GM19035 (cell line): ENCODE data around the gene IGSF11.
A peak's percentile ranks its signal among the peaks of the same experiment; 100 is the strongest.

Source experiments
- ATAC-seq: cut with Tn5 transposase; IDR thresholded peaks from one replicate; pipeline ENCODE4 v1.9.1; 2021; ENCODE audit not compliant: unreplicated experiment

IGSF11 gene

DNA sequence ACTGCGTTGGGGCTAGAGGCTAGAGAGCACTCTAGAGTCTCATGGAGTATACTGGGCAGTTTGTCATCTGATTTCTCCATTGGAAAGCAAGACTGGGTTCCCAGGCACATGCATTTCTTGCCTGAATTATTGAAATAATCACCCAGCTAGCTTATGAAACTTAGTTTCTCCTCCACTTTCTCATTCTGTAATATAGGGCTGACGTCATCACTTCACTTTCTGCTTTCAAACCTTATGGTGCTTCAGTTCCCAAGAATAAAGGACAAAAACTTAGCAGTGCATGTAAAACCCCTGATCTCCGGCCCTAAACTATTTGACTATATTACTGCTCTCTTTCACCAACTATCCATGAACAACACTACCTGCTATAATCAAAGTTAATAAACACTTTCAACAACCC lies 147.9 kb downstream of the IGSF11 start:
- ATAC-seq, result no peak

DNA sequence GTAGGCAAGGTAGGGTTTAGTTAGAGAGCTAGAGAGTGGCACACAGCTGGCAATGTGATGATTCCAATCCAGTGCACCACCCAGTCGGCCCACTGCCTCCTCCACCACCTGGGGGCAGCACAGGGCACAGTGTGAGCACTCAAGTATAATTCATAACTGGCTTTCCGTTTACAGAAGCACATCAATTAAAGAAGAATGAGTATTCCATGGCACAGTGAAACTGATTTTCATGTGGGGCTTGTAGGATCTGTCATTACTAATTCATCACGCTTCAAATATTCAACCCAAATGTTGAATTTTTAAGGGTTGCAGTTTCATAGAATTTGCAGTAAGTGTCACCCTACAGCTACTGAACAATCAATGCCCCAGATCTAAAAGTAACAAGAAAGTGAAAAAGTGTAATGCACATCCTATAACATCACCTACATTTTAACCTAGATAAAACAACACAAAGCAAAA lies 149.9 kb downstream of the IGSF11 start:
- ATAC-seq, result peak; percentile 75

DNA sequence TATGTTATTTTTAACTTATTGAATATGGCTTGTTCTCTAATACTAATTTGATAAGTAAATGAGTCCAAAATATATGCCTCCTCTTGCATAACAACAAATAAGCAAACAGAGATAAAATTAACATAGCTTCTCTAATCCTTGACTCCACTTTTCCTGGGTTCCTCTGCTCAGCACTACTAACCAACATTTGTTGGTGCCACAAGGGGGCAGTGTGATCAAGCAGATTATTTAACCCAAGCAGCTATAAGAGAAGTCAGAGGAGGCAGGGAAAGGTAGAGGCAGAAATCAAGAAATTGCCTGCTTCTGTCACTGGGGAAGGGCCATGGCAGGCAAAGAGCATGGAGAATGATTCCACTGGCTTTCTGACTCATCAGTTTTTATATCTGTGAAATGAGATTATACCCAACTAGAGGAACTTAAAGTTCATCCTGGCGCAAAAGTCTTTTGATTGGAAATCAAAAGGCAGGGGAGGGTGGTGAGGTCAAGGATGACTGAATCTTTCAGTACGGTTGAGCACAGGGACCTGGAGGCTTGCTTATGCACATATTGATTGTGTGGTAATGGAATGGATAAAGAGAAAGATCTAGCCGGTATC lies 152.2 kb downstream of the IGSF11 start:
- peak; percentile 60 for ATAC-seq

DNA sequence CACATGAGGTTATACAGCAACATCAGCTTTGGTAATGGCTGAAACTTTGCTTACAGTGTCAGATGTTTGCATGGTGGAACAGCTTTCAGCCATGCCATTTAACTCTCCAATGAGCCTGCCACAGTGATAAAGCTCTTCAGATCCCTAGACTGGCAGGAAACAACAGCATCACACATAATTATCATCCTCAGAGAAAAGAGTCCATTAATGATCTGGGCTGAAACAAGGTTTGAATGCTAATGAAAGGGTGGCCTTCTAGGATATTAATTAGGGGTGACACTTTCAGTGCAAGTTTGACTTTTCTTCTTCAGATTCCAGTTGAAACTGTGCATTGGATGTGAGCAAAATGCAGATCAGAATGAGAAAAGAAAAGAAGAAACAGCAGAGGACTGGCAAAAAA lies 166.6 kb downstream of the IGSF11 start:
- ATAC-seq, result no peak

DNA sequence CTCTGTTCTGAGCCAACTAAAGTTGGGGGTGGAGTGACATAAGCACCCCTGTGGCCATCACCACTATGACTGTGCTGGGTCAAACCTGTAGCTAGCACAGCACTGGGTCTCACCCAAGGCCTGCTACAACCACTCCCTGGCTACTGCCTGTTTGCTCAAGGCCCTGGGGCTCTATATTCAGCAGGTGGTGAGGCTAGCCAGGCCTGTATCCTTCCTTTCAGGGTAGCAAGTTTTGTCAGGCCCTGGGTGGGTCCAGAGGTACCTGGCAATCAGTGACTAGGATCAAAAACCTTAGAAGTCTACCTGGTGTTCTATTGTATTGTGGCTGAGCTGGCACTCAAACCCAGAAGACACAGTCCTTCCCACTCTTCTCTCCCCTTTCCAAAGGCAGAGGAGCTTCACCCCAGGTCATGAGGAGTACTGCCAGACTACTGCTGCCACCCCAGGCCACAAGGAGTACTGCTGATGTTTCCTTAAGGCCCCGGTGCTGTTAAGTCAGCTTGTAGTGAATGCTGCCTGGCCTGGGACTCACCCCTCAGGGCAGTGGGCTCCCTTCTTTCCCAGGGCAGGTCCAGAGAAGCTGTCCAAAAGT lies 170.8 kb downstream of the IGSF11 start:
- peak; percentile 72 for ATAC-seq

DNA sequence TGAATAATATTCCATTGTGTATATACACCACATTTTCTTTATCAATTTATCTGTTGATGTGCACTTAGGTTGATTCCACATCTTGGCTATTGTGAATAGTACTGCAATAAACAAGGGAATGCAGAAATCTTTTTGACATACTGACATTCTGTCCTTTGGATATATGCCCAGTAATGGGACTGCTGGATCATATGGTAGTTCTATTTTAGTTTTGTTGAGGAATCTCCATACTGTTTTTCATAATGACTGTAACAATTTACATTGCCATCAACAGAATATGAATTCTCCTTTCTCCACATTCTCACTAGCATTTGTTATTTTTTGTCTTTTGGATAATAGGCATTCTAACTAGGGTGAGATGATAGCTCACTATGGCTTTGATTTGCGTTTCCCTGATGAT lies 174.7 kb downstream of the IGSF11 start:
- ATAC-seq, result no peak

DNA sequence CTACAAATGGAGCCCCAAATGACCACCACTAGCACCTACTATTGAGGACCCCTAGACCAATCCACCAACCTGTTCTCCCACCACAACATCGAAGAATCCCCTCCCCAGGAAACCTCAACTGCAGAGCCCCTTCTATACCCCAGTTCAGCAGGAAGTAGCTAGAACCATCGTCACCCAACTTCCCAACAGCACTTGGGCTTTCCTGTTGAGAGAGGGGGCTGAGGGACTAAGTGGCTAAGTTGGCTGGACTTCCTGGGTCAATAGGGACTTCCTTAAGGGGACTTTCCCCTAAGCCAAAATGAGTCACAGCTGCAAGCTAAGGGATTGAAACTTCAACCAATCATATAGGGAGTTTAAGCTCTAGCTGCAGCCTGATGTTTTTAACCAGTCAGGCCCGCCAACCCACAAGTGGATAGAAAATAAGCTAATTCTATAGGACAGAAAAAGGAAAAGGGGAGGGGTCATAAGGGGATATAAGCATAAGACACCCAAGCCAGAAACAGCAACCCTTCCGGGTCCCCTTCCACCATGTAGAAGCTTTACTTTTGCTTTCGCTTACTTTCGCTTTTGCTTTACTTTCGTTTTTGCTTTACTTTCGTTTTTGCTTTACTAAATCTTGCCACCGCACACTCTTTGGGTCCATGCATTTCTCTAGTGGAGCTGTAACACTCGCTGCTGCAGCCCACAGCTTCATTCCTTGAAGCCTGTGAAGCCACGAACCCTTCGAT lies 183.0 kb downstream of the IGSF11 start:
- peak; percentile 74 for ATAC-seq

DNA sequence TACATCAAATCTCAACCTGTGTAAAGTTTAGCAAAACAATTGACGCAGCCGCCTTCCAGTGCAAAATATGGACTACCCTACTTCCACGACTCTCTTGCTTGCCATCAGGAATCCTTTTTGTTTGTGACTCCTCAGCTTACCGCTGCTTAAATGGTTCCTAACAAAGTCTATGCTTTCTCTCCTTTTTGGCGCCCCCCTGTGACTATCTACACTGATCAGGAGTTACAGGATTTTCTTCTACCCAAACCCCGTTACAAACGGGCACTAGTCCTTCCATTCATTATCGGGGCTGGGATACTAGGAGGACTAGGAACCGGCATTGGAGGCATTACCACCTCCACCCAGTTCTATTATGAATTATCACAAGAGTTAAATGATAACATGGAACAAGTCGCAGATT lies 184.0 kb downstream of the IGSF11 start:
- ATAC-seq, result no peak
